HPDE6-E6E7 (cell line): Measurements from ENCODE around the gene CLEC12A.

Experiments used
- DNase-seq: peaks from one replicate; pipeline ENCODE4 v3.0.0; 2011; ENCODE audit warnings: missing footprints; ENCODE audit errors: extremely low spot score

Gene CLEC12A

GRCh38 chr12:10033783-10034545 is 62.8 kb downstream of the CLEC12A start:
- DNase-seq = no peak
